GM21360 (cell line): ENCODE results near the gene STAMBPL1.

Experiments
- ATAC-seq: cut with Tn5 transposase; IDR thresholded peaks from one replicate; pipeline ENCODE4 v1.9.1; 2021; ENCODE audit warnings: mild to moderate bottlenecking, moderate library complexity; ENCODE audit not compliant: unreplicated experiment

STAMBPL1 gene

DNA sequence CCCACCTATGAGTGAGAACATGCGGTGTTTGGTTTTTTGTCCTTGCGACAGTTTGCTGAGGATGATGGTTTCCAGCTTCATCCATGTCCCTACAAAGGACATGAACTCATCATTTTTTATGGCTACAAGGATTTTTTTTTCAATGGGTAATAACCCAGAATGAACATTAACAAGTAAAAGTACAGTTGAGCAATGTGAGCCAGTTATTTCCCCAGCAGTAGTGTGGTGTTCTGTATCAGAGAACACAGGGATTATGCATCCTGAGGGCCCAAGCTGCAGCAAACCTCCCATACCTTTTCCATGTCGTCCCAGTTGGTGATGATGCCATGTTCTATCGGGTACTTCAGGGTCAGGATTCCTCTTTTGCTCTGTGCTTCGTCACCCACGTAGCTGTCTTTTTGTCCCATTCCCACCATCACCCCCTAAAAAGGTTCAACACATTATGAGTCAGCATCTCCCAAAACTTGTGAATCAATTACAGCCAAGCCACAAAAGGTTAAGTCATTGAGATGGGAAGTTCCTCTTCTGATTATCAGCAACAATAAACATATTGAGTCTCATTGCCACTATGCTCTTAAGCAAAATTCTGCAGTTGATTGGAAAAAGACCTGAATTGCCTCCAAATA is 67.0 kb downstream of the STAMBPL1 start:
- ATAC-seq = no peak

DNA sequence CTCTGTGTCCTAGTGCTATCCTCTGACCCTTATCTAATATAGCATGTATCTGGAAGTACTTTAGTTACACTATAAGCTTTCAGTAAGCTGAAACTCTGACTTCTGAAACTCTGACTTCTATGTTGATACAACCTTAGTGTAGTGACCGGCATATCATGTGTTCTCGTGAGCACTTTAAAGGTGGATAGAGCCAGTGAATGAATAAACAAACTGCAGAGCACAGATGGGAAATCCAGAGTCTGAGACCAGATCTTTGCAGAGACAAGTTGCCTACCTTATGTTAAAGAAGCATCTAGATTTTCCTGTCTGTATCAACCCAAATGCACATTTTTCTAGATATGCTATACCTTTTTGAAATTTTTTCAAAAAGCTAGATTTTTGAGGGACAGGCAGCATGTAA is 69.0 kb downstream of the STAMBPL1 start:
- no peak for ATAC-seq

DNA sequence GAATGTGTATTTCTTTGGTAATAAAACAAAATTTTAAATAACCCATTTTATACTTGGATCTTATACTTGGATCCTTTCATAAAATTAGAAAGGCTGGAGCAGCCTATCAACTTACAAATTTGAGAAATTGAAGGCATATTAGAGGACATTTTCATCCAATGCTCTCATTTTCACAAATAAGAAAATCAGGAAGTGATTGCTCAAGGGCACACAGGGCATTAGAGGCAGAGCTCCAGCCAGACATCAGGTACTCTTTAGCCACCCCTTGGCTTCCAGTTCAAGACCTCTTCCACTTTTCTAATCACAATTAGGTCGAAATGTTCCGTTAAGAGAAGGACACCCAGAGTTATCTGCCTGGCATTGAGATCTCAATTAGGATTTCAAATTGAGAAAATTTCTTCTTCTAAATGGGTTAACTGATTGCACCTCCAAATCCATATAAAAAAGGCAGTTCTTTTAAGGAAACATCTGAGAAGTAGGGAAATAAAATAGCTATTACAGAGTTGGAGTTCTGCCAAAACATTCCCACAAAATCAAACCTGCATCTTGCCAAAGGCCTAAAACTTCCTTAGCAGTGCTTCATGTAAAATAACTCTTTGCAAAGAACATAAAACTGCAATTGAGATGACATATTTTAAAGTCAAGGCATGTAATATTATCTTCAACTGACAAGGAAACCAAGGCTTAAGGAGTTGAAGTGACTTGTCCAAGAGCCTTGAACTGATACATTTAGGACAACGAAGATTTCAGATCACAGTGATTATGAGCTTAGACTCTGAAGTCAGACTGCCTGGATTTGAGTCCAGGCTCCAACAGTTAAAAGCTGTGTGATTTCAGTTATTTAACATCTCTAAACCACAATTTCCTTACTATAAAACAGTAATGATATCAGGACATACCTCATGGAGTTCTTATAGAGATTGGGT is 70.1 kb downstream of the STAMBPL1 start:
- ATAC-seq = no peak

DNA sequence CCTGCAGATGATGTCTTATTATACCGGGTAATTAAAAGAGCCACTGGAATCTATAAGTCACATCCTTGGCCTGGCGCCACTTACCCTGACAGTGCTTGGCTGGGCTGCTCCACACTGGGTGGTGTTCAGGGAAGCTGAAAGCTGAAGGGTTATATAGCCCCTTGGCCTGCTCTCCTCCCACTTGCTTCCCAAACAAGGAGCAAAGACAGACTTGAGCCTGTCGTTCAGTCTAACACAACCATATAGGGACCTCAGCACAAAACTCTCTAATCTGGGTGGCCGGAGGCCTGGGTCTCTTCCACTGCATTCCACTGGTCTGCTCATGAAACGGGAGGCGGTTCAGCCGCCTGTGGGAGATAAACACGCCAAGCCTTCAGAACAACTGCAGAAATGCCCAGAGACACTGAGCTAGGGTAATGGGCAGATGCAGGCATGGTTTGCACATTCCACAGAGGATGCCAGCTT is 72.6 kb downstream of the STAMBPL1 start, which contains the start of gene ACTA2:
TSS of gene ACTA2 (minus strand) at position 127 of the 465 bp plus-strand sequence. CDS start 3,843 bp downstream, outside the sequence.
- ATAC-seq = no peak

- ATAC-seq = no peak
These were observed 73.6 kb downstream of the STAMBPL1 start for GRCh38 chr10:88953662-88954061.

DNA sequence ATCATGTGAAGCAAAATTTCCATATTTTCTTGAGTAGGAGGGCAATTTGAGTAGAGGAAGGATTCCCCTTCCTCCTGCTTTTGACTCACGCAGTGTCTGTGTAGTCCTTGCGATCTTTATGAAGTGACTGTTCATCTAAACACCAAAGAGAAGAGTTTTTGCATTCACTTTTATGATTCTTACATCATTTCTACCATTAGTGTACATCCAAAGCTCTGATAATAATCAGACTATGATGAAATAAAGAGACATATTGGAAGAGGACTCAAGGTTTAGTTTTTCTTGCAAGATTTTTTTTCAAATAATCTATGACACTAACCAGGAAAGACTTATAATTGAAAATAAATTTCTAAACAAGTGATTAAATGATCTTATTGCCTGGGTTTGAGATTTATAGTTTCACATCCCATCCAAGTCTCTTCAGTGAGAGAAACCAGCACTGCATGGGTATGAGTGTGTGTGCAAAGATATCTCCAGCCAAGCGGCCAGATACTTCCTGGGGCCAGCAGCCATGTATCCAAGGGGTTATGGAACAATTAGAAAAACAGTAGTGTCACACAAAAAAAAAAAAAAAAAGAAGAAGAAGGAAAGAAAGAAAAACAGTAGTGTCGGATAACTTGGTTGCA is 74.5 kb downstream of the STAMBPL1 start:
- ATAC-seq = no peak

- no peak for ATAC-seq
These were observed 77.3 kb downstream of the STAMBPL1 start for GRCh38 chr10:88957381-88957780.

- no peak for ATAC-seq
These were observed 78.7 kb downstream of the STAMBPL1 start for GRCh38 chr10:88958721-88959120.

- no peak for ATAC-seq
These were observed 80.8 kb downstream of the STAMBPL1 start for GRCh38 chr10:88960802-88961201.

- no peak for ATAC-seq
These were observed 81.2 kb downstream of the STAMBPL1 start for GRCh38 chr10:88961266-88961665.

GRCh38 chr10:88962336-88962735 is 82.3 kb downstream of the STAMBPL1 start:
- no peak for ATAC-seq

DNA sequence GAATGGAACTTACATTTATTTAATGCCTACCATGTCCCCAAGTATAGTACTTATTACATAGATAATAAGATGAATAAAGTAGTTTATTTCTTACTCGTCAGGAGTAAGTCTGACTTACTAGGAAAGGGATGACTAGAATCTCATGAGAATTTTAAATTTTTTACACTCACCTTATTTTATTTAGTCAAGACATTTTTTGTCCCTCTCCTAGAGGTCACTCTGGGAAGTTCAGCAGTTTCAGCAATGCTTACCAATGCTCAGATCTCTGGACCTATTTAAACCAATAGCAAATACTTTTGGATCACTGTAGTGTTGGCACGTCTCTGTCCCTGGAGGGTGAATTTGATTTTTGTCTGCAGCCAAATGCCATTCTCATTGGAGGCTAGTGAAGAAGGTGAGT is 83.3 kb downstream of the STAMBPL1 start:
- ATAC-seq = no peak

- no peak for ATAC-seq
These were observed 84.3 kb downstream of the STAMBPL1 start for GRCh38 chr10:88964360-88964759.

GRCh38 chr10:88964869-88965415 is 84.9 kb downstream of the STAMBPL1 start:
- ATAC-seq = no peak

GRCh38 chr10:88966797-88967196 is 86.8 kb downstream of the STAMBPL1 start:
- ATAC-seq = no peak

DNA sequence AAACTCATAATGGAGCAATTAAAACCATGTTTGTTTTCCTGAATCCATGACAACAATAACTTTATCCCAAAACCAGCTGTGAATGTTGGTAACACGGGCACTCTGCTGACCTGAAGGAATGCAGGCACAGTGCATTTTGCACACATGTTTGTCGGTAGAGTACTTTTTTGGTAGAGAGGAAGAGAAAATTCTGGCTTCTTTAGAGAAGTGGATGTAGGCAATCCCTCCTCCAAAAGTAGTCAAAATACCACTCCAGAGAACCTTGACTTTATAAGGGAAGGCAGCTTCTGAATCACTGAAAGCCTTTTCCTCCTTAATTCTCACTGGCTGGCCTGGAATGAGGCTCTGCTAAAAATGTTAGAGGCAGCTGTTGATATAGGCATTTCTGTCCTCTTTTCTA is 88.3 kb downstream of the STAMBPL1 start:
- no peak for ATAC-seq

- ATAC-seq = no peak
These were observed 91.4 kb downstream of the STAMBPL1 start for GRCh38 chr10:88971221-88972061.
